Immature natural killer cell (primary cell): ENCODE results near the gene MID1IP1. TPM values are rescaled to one million over a fixed set of nuclear protein-coding genes. Genes with fewer than 3 reads are reported as not detected.

Experiments
- DNase-seq, 3 donors: peaks; one replicate each; pipeline ENCODE4 v3.0.0; 2022; ENCODE audit warnings: mixed read lengths in 1 of 3
- H3K27ac Mint-ChIP-seq, 6 donors: one replicate each; pipeline ENCODE4 v1.8.0; 2020; ENCODE audit warnings: mixed read lengths in 6 of 6, mild to moderate bottlenecking in 5 of 6, inconsistent platforms in 4 of 6, moderate library complexity in 3 of 6
- H3K27me3 Mint-ChIP-seq, 3 donors: one replicate each; pipeline ENCODE4 v1.8.0; 2020 to 2021; ENCODE audit warnings: low read depth in 3 of 3, mild to moderate bottlenecking in 3 of 3, mixed read lengths in 3 of 3, moderate library complexity in 3 of 3, inconsistent platforms in 1 of 3
- H3K36me3 Mint-ChIP-seq, 3 donors: one replicate each; pipeline ENCODE4 v1.8.0; 2020; ENCODE audit warnings: mixed read lengths in 3 of 3, inconsistent platforms in 2 of 3, mild to moderate bottlenecking in 2 of 3
- H3K4me1 Mint-ChIP-seq, 2 donors: one replicate each; pipeline ENCODE4 v1.8.0; 2020; ENCODE audit warnings: inconsistent platforms in 2 of 2, mild to moderate bottlenecking in 2 of 2, mixed read lengths in 2 of 2, moderate library complexity in 1 of 2
- H3K4me3 Mint-ChIP-seq, 5 donors: one replicate each; pipeline ENCODE4 v1.8.0; 2020; ENCODE audit warnings: mild to moderate bottlenecking in 5 of 5, mixed read lengths in 5 of 5, inconsistent platforms in 3 of 5, moderate library complexity in 3 of 5
- H3K9me3 Mint-ChIP-seq, 6 donors: one replicate each; pipeline ENCODE4 v1.8.0; 2020; ENCODE audit warnings: mild to moderate bottlenecking in 6 of 6, mixed read lengths in 6 of 6, inconsistent platforms in 4 of 6, moderate library complexity in 3 of 6
- polyA plus RNA-seq, 3 donors: library from polyadenylated mRNA; unstranded; fragments of 300-500 nt; fragmentation: Illumina TruSeq; gene quantifications; one replicate each; pipeline ENCODE4 v1.2.3, GENCODE V29; 2021

The MID1IP1 gene
- polyA plus RNA-seq, 3 donors from 2014 or later, result 5.7 to 9.7 (median 5.9) TPM

- H3K36me3 Mint-ChIP-seq, result no peaks in the 10 kb centered on the region
- H3K4me1 Mint-ChIP-seq, result no peaks in the 10 kb centered on the region
- no peaks in the 10 kb centered on the region for H3K9me3 Mint-ChIP-seq
- DNase-seq, result no peak
- H3K27ac Mint-ChIP-seq, result no peak overlapping the region
- H3K4me3 Mint-ChIP-seq, result no peak overlapping the region
- H3K27me3 Mint-ChIP-seq, result peaks cover 0 to under 1% (median 0%) of the 10 kb centered on the region in 3 donors
These were observed 30.7 kb downstream of the MID1IP1 start for GRCh38 chrX:38831949-38832348.

GRCh38 chrX:38837389-38837788 lies 36.1 kb downstream of the MID1IP1 start:
- Mint-ChIP-seq H3K27ac (no peak overlapping the region), H3K27me3 (peaks cover 0 to 4% (median 3%) of the 10 kb centered on the region in 3 donors), H3K9me3 (no peaks in the 10 kb centered on the region), H3K4me3 (no peak overlapping the region), H3K4me1 (no peaks in the 10 kb centered on the region), H3K36me3 (no peaks in the 10 kb centered on the region)
- no peak for DNase-seq

GRCh38 chrX:38839277-38839676 lies 38.0 kb downstream of the MID1IP1 start:
- no peak overlapping the region for H3K4me3 Mint-ChIP-seq
- no peaks in the 10 kb centered on the region for H3K4me1 Mint-ChIP-seq
- no peak overlapping the region for H3K27ac Mint-ChIP-seq
- peaks cover 0 to 6% (median 3%) of the 10 kb centered on the region in 3 donors for H3K27me3 Mint-ChIP-seq
- no peak for DNase-seq
- no peaks in the 10 kb centered on the region for H3K36me3 Mint-ChIP-seq
- H3K9me3 Mint-ChIP-seq, result no peaks in the 10 kb centered on the region

GRCh38 chrX:38839944-38840343 lies 38.7 kb downstream of the MID1IP1 start:
- Mint-ChIP-seq H3K27ac (no peak overlapping the region), H3K36me3 (no peaks in the 10 kb centered on the region), H3K9me3 (no peaks in the 10 kb centered on the region), H3K4me3 (no peak overlapping the region), H3K4me1 (no peaks in the 10 kb centered on the region), H3K27me3 (peaks cover 0 to 6% (median 3%) of the 10 kb centered on the region in 3 donors)
- DNase-seq, result no peak

GRCh38 chrX:38841750-38842149 lies 40.5 kb downstream of the MID1IP1 start:
- Mint-ChIP-seq H3K9me3 (no peaks in the 10 kb centered on the region), H3K36me3 (no peaks in the 10 kb centered on the region), H3K27me3 (peaks cover 3 to 6% (median 3%) of the 10 kb centered on the region in 3 donors), H3K4me1 (no peaks in the 10 kb centered on the region), H3K4me3 (no peak overlapping the region), H3K27ac (no peak overlapping the region)
- no peak for DNase-seq

GRCh38 chrX:38845426-38845825 lies 44.2 kb downstream of the MID1IP1 start:
- Mint-ChIP-seq H3K4me3 (no peak overlapping the region), H3K9me3 (no peaks in the 10 kb centered on the region), H3K27me3 (peaks cover 0 to 7% (median 1%) of the 10 kb centered on the region in 3 donors), H3K4me1 (no peaks in the 10 kb centered on the region), H3K27ac (no peak overlapping the region), H3K36me3 (no peaks in the 10 kb centered on the region)
- DNase-seq, result no peak

- H3K27me3 Mint-ChIP-seq, result peaks cover 0 to 7% (median 1%) of the 10 kb centered on the region in 3 donors
- no peak for DNase-seq
- no peak overlapping the region for H3K27ac Mint-ChIP-seq
- no peak overlapping the region for H3K4me3 Mint-ChIP-seq
- no peaks in the 10 kb centered on the region for H3K9me3 Mint-ChIP-seq
- H3K4me1 Mint-ChIP-seq, result no peaks in the 10 kb centered on the region
- no peaks in the 10 kb centered on the region for H3K36me3 Mint-ChIP-seq
These were observed 46.1 kb downstream of the MID1IP1 start for GRCh38 chrX:38847206-38847902.

- no peaks in the 10 kb centered on the region for H3K36me3 Mint-ChIP-seq
- H3K27ac Mint-ChIP-seq, result no peak overlapping the region
- H3K9me3 Mint-ChIP-seq, result no peaks in the 10 kb centered on the region
- no peak overlapping the region for H3K4me3 Mint-ChIP-seq
- peaks cover 0 to 7% (median 1%) of the 10 kb centered on the region in 3 donors for H3K27me3 Mint-ChIP-seq
- no peaks in the 10 kb centered on the region for H3K4me1 Mint-ChIP-seq
- DNase-seq, result no peak
These were observed 46.6 kb downstream of the MID1IP1 start for GRCh38 chrX:38847903-38848230.

GRCh38 chrX:38848671-38849455 lies 47.6 kb downstream of the MID1IP1 start:
- Mint-ChIP-seq H3K9me3 (no peaks in the 10 kb centered on the region), H3K36me3 (no peaks in the 10 kb centered on the region), H3K4me3 (no peak overlapping the region), H3K27ac (no peak overlapping the region), H3K4me1 (no peaks in the 10 kb centered on the region), H3K27me3 (peaks cover 0 to 7% (median 1%) of the 10 kb centered on the region in 3 donors)
- no peak for DNase-seq

- Mint-ChIP-seq H3K27me3 (peaks cover 0 to 3% (median 1%) of the 10 kb centered on the region in 3 donors), H3K4me3 (no peak overlapping the region), H3K27ac (no peak overlapping the region), H3K36me3 (no peaks in the 10 kb centered on the region), H3K4me1 (no peaks in the 10 kb centered on the region), H3K9me3 (no peaks in the 10 kb centered on the region)
- no peak for DNase-seq
These were observed 49.7 kb downstream of the MID1IP1 start for GRCh38 chrX:38850807-38851544.

- Mint-ChIP-seq H3K4me1 (no peaks in the 10 kb centered on the region), H3K27ac (no peak overlapping the region), H3K4me3 (no peak overlapping the region), H3K27me3 (peaks cover 0 to 2% (median 1%) of the 10 kb centered on the region in 3 donors), H3K36me3 (no peaks in the 10 kb centered on the region), H3K9me3 (no peaks in the 10 kb centered on the region)
- no peak for DNase-seq
These were observed 53.0 kb downstream of the MID1IP1 start for GRCh38 chrX:38854305-38854704.
